ENCODE data around the gene PRDM16. TPM values are rescaled to one million over a fixed set of nuclear protein-coding genes. Genes with fewer than 3 reads are reported as not detected.

PRDM16 gene
- total RNA-seq, 1 donor from 2014 or later = 0.43 TPM

- Histone ChIP-seq H2AFZ (ENCODE audit: low read depth, low read length) (no peak overlapping the region), H3K9ac (ENCODE audit: low read length) (no peak overlapping the region), H3K4me2 (ENCODE audit: low read length) (no peak overlapping the region), H3K9me3 (ENCODE audit: insufficient read depth, low read depth, low read length) (no peaks in the 10 kb centered on the region), H3K4me3 (ENCODE audit: insufficient read depth, low read depth, low read length) (no peak overlapping the region), H3K4me1 (ENCODE audit: insufficient read depth, low read length) (peaks cover 15% of the 10 kb centered on the region), H3K36me3 (ENCODE audit: insufficient read depth, low read length) (no peaks in the 10 kb centered on the region), H3K27ac (ENCODE audit: low read depth, low read length) (no peak overlapping the region), H3K79me2 (ENCODE audit: insufficient read depth, low read length) (peaks cover 34% of the 10 kb centered on the region), H4K20me1 (ENCODE audit: insufficient read depth, low read length) (peaks cover 70% of the 10 kb centered on the region), H3K27me3 (ENCODE audit: insufficient read depth, low read length) (no peaks in the 10 kb centered on the region)
- H3K27me3 Mint-ChIP-seq (ENCODE audit: low read depth, unreplicated experiment) = peaks cover 40% of the 10 kb centered on the region
- H3K4me1 Mint-ChIP-seq (ENCODE audit: low read depth, unreplicated experiment) = peaks cover 1% of the 10 kb centered on the region
- H3K36me3 Mint-ChIP-seq (ENCODE audit: low read depth, unreplicated experiment) = no peaks in the 10 kb centered on the region
- no peaks in the 10 kb centered on the region for H3K9me3 Mint-ChIP-seq (ENCODE audit: unreplicated experiment)
- DNase-seq (ENCODE audit: low read depth) (no peak), FAIRE-seq (no peak)
- TF ChIP-seq CTCF (IDR thresholded peaks at IDR 0.05; ENCODE audit: insufficient read depth, low read depth, low read length) (no peak), EZH2 (IDR thresholded peaks at IDR 0.05; ENCODE audit: insufficient read depth, low read length) (no peak)
- no peak overlapping the region for H3K4me3 Mint-ChIP-seq (ENCODE audit: unreplicated experiment)
- no peak overlapping the region for H3K27ac Mint-ChIP-seq (ENCODE audit: unreplicated experiment)
Measured at GRCh38 chr1:3120994-3121393, 52.0 kb downstream of the PRDM16 start.

- H3K27ac ChIP-seq (ENCODE audit: low read depth, low read length) = no peak overlapping the region
- TF ChIP-seq CTCF (IDR thresholded peaks at IDR 0.05; ENCODE audit: insufficient read depth, low read depth, low read length) (no peak), EZH2 (IDR thresholded peaks at IDR 0.05; ENCODE audit: insufficient read depth, low read length) (no peak)
- Mint-ChIP-seq H3K4me3 (ENCODE audit: unreplicated experiment) (no peak overlapping the region), H3K9me3 (ENCODE audit: unreplicated experiment) (no peaks in the 10 kb centered on the region), H3K4me1 (ENCODE audit: low read depth, unreplicated experiment) (peaks cover 1% of the 10 kb centered on the region), H3K36me3 (ENCODE audit: low read depth, unreplicated experiment) (no peaks in the 10 kb centered on the region), H3K27me3 (ENCODE audit: low read depth, unreplicated experiment) (peaks cover 42% of the 10 kb centered on the region), H3K27ac (ENCODE audit: unreplicated experiment) (no peak overlapping the region)
- no peak overlapping the region for H2AFZ ChIP-seq (ENCODE audit: low read depth, low read length)
- H3K4me2 ChIP-seq (ENCODE audit: low read length) = no peak overlapping the region
- H3K9ac ChIP-seq (ENCODE audit: low read length) = no peak overlapping the region
- no peak overlapping the region for H3K4me3 ChIP-seq (ENCODE audit: insufficient read depth, low read depth, low read length)
- H3K27me3 ChIP-seq (ENCODE audit: insufficient read depth, low read length) = no peaks in the 10 kb centered on the region
- no peaks in the 10 kb centered on the region for H3K36me3 ChIP-seq (ENCODE audit: insufficient read depth, low read length)
- peaks cover 15% of the 10 kb centered on the region for H3K4me1 ChIP-seq (ENCODE audit: insufficient read depth, low read length)
- peaks cover 35% of the 10 kb centered on the region for H3K79me2 ChIP-seq (ENCODE audit: insufficient read depth, low read length)
- no peak for FAIRE-seq
- H4K20me1 ChIP-seq (ENCODE audit: insufficient read depth, low read length) = peaks cover 70% of the 10 kb centered on the region
- no peaks in the 10 kb centered on the region for H3K9me3 ChIP-seq (ENCODE audit: insufficient read depth, low read depth, low read length)
- DNase-seq (ENCODE audit: low read depth) = no peak
Measured at GRCh38 chr1:3121401-3122210, 52.6 kb downstream of the PRDM16 start.

- no peaks in the 10 kb centered on the region for H3K36me3 Mint-ChIP-seq (ENCODE audit: low read depth, unreplicated experiment)
- no peak overlapping the region for H3K4me3 Mint-ChIP-seq (ENCODE audit: unreplicated experiment)
- peaks cover 71% of the 10 kb centered on the region for H4K20me1 ChIP-seq (ENCODE audit: insufficient read depth, low read length)
- DNase-seq (ENCODE audit: low read depth) = no peak
- no peak for FAIRE-seq
- H3K4me3 ChIP-seq (ENCODE audit: insufficient read depth, low read depth, low read length) = no peak overlapping the region
- H3K4me1 Mint-ChIP-seq (ENCODE audit: low read depth, unreplicated experiment) = peaks cover 1% of the 10 kb centered on the region
- H3K9ac ChIP-seq (ENCODE audit: low read length) = no peak overlapping the region
- H3K9me3 Mint-ChIP-seq (ENCODE audit: unreplicated experiment) = no peaks in the 10 kb centered on the region
- no peaks in the 10 kb centered on the region for H3K36me3 ChIP-seq (ENCODE audit: insufficient read depth, low read length)
- peaks cover 29% of the 10 kb centered on the region for H3K79me2 ChIP-seq (ENCODE audit: insufficient read depth, low read length)
- H3K27me3 ChIP-seq (ENCODE audit: insufficient read depth, low read length) = no peaks in the 10 kb centered on the region
- peaks cover 43% of the 10 kb centered on the region for H3K27me3 Mint-ChIP-seq (ENCODE audit: low read depth, unreplicated experiment)
- H3K4me2 ChIP-seq (ENCODE audit: low read length) = no peak overlapping the region
- H3K4me1 ChIP-seq (ENCODE audit: insufficient read depth, low read length) = peaks cover 18% of the 10 kb centered on the region
- no peaks in the 10 kb centered on the region for H3K9me3 ChIP-seq (ENCODE audit: insufficient read depth, low read depth, low read length)
- no peak overlapping the region for H2AFZ ChIP-seq (ENCODE audit: low read depth, low read length)
- no peak overlapping the region for H3K27ac Mint-ChIP-seq (ENCODE audit: unreplicated experiment)
- no peak overlapping the region for H3K27ac ChIP-seq (ENCODE audit: low read depth, low read length)
- no peak for TF ChIP-seq EZH2 (IDR thresholded peaks at IDR 0.05; ENCODE audit: insufficient read depth, low read length)
- no peak for TF ChIP-seq CTCF (IDR thresholded peaks at IDR 0.05; ENCODE audit: insufficient read depth, low read depth, low read length)
Measured at GRCh38 chr1:3122311-3122710, 53.3 kb downstream of the PRDM16 start.

All from astrocyte (in vitro differentiated cells and primary cell).